Neural progenitor cell (in vitro differentiated cells): Measurements from ENCODE around the gene NSRP1.
"Not testable (repeated sequence)": the region's sequence is repeated elsewhere in the genome, so short reads cannot be mapped to it uniquely, and the experiment has no call there.

Experiments used
- EZH2phosphoT487 ChIP-seq: fragments of 200-600 bp; sonication (generic); IDR thresholded peaks from 2 replicates; pipeline ENCODE4 v1.6.1; 2017; ENCODE audit warnings: antibody characterized with exemption
- TF ChIP-seq, protein P1 (sequence below): fragments of 200-600 bp; sonication (generic); IDR thresholded peaks from 2 replicates; pipeline ENCODE4 v1.5.1; 2017; ENCODE audit warnings: antibody characterized with exemption, mild to moderate bottlenecking

DNA sequence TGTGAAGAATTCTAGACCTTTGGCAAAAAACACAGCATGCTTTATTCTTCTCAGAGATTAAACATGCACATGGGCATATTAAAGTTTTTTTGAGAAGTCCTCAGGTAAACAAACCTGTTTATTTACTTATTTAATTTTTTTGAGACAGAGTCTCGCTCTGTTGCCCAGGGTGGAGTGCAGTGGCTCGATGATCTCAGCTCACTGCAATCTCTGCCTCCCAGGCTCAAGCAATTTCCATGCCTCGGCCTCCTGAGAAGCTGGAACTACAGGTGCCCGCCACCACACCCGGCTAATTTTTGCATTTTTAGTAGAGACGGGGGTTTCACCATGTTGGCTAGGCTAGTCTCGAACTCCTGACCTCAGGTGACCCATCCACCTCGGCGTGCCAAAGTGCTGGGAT, 84.0 kb downstream of the NSRP1 start:
- not testable (repeated sequence) for TF ChIP-seq EZH2phosphoT487
- TF ChIP-seq, protein P1, sequence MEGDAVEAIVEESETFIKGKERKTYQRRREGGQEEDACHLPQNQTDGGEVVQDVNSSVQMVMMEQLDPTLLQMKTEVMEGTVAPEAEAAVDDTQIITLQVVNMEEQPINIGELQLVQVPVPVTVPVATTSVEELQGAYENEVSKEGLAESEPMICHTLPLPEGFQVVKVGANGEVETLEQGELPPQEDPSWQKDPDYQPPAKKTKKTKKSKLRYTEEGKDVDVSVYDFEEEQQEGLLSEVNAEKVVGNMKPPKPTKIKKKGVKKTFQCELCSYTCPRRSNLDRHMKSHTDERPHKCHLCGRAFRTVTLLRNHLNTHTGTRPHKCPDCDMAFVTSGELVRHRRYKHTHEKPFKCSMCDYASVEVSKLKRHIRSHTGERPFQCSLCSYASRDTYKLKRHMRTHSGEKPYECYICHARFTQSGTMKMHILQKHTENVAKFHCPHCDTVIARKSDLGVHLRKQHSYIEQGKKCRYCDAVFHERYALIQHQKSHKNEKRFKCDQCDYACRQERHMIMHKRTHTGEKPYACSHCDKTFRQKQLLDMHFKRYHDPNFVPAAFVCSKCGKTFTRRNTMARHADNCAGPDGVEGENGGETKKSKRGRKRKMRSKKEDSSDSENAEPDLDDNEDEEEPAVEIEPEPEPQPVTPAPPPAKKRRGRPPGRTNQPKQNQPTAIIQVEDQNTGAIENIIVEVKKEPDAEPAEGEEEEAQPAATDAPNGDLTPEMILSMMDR = not testable (repeated sequence)
